ENCODE measurements around the gene MAD1L1.
"Not testable (repeated sequence)": the region's sequence is repeated elsewhere in the genome, so short reads cannot be mapped to it uniquely, and the experiment has no call there.

Gene MAD1L1

DNA sequence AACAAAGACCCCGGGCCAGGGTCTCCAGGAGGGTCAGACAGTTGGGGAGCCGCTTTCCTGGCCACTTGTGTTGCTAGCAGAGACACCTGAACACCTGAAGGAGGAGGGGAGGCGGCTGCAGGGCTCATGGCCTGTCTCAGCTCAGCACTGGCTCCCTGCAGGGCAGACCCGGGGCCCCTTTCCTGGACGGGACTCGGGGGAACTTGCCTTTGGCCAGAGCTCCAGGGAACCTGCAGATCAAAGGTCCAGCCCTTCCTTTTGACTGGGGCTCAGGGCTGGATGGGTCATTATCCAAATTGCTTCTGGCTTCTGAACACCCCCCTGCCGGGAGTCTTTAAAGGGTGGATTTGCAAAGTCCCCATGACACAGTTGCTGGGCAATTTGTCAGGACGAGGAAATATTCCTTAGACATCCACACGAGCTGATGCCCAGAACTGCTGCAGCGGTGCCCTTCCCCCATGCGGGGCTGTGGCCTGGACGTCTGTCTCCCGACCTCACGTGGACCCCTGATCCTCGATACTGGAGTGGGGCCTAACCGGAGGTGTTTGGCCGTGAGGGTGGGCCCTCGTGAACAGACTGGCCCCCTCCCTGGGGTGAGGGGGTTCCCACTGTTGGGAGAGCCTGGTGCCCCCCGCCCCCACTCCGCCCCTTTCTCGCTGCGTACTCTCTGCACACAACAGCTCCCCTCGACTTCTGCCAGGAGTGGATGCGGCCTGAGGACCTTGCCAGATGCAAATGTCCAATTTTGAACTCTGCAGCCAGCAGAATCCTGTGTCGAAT lies 368.4 kb downstream of the MAD1L1 start:
- DNase-seq: no peak

DNA sequence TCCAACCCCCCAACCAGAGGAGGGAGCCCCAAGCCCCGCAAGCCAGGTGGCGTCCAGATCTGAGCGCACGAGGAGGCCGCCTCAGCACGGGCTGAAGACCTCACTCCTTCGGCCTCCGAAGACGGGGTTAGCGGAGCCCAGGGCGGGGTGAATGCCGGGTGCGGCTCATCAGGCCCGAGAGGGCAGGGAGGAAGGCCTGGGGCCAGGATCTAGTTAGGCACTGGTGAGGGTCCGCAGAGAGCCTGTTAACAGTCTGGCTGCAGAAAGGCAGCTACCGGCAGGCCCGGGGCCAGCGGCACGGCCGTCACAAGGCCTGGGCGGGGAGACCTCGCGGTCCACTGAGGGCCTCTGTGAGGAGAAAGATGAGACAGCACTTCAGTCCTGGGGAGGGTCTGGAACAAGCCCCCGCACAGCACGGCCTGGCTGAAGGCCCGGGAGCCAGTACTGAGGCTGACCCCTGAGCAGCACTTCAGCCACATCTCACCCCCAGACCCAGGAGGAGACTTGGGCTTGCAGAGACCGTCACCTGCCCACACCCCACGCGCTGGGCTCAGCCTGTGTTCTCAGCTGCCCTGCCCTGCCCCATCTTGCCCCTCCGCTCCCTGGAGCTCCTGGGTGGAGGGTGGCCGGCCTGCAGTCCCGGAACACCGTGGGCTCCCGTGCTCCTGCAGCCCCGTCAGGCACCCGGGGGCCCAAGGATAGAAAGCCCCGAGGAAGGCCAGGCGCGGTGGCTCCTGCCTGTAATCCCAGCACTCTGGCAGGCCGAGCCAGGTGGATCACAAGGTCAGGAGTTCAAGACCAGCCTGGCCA lies 369.4 kb downstream of the MAD1L1 start:
- no peak for DNase-seq

DNA sequence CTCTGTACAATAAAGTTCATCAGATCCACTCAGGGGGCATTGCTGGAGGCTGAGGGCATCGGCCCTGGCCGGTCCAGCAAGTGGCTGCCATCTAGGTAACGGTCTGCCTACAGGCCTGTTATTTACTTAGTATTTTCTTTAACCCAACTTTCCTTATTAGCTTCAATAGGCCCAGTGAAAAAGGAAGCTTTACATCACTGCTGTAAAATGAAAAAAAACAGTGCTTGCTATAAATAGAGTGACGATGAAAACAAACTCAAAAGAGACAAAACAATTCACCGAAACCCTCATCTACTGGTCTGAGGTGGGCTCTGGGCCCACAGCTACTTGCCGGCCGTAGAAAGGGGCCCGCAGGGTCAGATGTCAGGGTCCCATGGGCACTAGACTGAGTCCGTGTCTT lies 370.2 kb downstream of the MAD1L1 start:
- DNase-seq: no peak

DNA sequence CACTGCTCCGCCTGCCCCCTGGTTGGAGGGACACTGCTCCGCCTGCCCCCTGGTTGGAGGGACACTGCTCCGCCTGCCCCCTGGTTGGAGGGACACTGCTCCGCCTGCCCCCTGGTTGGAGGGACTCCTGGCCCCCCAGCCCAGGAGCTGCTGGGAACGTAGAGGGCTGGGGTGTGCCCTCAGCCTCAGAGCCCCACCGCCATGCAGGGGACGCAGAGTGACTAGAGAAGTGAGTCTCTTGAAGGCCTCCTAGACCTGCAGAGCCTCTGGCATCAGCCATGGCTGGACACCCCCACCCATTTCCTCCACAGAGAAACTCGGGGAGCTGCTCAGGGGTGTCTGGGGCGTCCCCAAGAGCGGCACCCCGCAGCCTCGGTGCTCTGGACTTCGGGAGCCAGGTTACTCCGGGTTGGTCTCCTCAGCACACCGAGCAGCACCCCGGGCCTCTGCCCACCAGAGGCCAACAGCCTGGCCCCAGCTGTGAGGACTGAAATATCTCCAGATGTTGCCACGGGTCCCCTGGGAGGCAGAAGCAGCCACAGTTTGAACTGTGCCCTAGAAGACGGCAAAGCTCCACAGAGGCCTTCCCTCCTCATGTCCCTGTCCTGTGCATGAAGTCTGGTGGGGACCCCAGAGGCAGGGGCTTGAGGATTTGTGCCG lies 370.8 kb downstream of the MAD1L1 start:
- no peak for DNase-seq

DNA sequence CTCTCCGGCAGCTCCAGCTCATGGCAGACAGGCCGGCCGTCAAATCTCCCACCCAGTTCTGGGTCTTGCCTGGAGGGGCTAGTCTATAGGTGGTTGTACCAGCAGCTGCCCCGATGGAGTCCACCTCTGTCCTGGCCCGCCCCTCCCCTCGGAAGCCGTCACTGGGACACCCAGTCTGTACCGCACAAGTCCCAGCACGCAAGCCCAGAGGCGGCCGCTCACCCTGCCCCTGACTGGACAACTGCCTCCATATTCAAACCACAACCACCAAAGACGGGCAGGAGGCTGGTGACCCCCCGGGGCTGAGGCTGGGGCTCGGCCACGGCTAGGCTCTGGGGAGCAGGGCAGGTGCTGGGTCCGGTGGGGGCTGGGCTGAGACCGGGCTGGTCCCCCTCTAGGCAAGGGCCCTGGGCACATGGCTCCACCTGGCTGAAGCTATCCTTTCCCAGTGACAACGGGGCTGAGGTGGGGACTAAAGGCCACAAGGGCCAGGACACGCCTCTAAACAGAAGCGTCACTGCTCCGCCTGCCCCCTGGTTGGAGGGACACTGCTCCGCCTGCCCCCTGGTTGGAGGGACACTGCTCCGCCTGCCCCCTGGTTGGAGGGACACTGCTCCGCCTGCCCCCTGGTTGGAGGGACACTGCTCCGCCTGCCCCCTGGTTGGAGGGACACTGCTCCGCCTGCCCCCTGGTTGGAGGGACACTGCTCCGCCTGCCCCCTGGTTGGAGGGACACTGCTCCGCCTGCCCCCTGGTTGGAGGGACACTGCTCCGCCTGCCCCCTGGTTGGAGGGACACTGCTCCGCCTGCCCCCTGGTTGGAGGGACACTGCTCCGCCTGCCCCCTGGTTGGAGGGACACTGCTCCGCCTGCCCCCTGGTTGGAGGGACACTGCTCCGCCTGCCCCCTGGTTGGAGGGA lies 371.6 kb downstream of the MAD1L1 start:
- not testable (repeated sequence) for DNase-seq

DNA sequence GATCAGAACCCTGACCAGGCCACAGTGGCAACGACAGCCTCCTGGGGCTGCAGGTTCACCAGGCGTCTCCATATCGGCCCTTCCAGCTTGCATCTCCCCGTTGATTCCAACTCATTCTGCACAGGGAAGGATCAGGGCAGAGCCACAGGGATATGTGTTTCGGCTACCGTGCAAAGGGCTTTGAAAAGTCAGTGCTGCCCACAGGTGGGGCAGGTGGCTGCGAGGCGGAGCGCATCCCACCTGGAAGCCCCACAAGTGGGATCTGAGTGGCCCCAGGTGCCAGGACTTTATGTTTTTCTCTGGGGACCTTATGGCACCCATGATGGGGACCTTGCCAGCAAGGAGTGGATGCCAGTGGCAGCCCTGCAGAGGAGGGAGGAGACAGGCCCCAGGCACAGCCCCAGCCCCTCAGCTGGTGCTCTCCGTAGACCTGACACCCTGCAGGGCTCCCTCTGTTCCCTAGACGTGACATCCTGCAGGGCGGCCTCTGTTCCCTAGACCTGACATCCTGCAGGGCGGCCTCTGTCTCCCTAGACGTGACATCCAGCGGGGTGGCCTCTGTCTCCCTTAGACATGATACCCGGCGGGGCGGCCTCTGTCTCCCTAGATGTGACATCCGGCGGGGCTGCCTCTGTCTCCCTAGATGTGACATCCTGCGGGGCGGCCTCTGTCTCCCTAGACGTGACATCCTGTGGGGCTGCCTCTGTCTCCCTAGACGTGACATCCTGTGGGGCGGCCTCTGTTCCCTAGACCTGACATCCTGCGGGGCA lies 373.3 kb downstream of the MAD1L1 start:
- no peak for DNase-seq

DNA sequence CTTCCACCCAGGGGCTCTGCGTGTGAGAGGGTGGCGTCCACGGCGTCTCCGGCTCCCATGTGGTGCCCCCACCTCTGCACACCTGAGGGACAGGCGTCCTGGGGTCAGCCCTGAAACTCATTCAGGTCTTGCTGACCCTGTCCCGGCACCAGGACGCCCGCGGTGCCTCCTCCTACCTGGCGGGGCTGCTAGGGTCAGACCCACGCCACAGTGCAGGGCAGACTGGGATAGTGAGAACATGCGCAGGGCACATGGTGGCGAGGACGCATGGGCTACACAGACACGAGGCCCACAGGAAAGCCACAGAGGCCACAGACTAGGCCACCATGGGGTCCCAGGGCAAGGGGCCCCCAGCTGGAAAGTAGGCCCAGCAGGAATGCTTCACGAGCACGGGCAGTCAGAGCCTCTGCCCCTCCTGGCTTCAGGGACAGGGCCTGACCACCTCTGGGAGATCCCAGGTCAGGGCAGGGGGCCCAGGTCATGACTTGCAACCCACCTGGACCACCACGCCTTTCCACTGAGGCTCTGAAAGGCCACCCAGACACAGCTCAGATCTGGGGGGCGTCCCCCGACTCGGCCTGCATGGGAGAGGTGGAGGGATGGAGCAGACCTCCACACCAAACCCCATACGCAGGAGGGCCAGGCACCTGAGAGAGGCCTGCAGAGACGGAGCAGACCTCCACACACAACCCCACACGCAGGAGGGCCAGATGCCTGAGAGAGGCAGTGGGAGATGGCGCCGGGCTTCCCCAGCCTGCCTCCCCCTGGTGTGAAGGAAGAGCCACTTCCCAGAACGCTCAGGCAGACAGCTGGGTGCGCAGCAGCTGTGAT lies 374.1 kb downstream of the MAD1L1 start:
- DNase-seq: no peak

DNA sequence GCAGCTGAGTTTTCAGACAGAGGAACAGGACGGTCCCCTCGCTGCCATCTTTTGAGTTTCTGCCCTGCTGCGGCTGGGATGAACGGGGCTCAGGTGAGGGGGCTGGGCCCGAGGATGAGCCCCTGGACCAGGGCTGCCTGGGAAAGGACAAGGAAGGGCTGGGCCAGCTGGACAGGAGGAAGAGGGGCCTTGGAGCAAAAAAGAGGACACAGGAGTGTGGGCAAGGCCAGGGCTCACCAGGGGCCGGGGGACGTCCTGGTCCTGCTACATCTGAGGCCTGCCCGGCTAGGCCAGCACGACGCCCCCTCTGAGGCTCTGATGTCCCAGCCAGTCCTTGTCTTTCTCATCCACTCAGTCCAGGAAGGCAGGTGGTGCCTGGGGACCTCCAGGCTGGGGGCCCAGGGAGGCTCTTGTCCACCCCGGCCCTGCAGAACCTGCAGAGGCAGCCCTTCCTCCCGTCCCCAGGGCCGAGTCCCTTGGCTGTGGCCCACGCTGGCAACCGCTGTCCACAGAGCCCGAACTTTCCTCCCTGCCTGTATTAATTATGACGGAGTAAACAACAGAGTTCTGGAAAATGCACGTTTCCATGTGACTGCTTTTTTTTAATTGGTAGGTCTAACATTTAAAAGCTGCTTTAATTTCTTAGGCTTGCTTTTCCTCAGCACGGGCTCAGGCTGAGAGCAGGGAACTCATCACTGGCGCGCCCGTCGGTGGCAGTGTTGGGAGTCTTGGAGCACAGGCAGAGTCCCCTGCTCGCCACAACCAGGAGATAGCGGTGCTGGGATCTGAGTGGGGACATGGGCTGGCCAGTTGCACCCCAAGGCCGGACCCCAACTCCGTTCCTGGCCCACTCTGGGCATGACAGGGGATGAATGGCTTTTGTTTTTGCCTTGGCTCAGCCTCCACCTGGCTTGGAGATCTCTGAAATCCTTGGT lies 375.0 kb downstream of the MAD1L1 start:
- no peak for DNase-seq

DNA sequence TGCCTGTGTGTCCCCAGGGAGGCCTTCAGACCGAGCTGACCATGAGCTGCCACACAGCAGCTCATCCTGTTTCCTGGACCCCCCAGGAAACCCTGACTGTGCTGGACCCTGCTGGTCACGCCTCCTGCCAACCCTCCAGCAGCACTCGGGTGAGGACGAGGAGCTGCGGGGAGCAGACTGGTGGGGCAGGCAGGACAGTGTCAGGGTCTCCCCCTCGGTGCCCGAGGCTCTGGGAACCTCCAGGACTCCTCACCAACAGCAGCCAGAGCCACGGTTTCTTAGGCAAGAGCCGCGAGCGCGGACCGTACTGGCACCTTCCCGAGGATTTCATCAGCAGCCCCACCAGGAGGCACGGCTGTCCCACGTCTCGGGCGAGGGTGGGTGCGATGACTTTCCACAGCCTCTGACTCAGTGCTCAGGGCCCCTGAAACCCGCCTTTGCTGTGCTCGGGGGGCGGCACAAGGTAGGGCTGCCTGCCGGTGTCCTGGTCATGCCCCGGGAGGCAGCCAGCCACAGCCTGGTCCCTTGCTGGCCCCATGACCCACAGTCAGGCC lies 375.8 kb downstream of the MAD1L1 start:
- DNase-seq: no peak

DNA sequence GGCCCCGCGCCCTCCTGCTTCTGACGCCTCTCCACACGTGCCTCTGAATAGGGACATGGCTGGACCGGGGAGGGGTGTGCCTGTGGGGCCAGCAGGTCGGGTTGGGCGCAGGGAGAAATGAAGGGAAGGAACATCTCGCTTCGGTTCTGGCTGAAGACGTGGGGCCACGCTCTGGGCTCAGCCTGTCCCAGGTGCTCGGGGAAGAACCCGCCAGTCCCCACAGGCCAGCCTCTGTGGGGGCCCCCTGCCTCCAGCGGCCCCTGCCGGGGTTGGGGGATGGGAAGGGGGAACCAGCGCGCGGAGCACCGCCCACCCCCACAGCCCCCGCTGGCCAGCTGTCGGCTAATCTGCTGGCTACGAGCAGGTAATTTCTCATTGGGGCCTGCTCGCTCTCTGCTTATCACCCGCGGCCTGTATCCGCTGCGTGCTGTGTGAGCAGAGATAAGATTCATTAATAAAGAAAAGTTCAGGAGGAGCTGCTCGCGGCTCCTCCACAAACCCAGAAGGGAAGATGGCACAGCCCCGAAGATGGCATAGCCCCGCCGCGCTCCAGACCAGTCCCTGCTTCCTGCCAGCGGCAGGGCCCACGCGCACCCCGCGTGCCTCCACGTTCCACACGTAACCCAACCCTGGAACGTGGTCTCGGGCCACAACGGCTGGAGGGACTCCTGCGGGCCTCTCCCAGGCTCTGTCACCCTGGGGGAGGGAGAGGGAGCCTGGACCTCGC lies 376.4 kb downstream of the MAD1L1 start:
- no peak for DNase-seq

DNA sequence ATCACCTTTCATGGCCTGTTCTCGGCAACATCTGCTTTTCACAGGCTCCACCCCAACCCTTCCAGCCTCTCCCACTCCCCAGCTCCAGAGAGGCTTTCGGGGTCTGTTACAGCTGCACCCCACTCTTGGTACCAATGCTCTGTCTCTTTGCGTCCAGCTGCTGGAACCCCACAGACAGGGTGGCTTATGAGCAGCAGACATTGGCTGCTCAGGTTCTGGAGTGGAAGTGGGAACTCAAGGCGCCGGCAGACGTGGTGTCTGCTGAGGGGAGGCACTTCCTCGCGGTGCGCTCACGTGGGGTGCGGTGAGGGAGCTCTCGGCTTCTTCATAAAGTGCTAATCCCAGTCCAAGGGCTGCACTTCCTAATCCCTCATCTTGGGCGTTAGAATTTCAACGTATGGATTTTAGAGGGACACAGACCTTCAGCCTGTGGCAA lies 377.0 kb downstream of the MAD1L1 start:
- DNase-seq: no peak

DNA sequence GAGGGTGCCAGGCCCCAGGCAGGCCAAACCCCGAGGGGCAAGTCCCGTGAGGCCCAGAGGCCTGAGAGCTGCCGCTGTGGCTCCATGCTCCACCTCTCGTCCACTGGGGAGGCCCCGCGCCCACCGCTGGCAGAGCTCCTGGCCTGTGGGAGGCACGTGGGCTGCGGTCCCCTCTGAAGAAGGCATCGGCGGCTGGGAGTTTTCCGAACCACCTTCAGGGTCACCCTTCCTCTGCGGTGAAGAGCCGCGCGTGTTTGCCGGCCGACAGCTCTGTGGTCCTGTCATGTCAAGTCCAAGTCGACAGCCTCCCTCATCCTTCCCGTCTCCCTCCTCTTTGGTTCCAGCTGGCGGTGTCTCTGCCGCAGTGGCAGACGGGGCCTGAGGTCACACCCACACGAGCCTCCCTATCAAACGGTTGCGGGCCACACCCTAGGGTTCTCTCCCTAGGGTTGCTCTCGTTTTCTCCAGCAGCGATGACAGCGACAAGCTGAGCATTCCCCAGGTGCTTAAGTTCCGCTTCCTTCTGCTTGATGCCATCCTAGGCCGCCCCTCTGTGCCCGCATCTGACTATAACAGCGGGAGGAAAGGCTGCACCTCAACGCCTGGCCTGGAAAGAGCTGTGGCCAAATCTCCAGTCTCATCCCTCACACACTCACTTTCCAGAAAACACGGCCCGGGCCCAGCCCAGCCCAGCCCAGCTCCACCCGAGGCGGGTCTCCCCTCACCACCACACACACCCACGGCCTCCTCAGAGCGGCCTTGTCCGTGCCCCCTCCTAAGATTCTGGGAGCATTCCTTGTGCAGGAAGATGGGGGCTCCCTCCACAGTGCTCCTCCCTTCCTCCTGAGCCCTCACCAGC lies 377.6 kb downstream of the MAD1L1 start:
- DNase-seq: no peak

DNA sequence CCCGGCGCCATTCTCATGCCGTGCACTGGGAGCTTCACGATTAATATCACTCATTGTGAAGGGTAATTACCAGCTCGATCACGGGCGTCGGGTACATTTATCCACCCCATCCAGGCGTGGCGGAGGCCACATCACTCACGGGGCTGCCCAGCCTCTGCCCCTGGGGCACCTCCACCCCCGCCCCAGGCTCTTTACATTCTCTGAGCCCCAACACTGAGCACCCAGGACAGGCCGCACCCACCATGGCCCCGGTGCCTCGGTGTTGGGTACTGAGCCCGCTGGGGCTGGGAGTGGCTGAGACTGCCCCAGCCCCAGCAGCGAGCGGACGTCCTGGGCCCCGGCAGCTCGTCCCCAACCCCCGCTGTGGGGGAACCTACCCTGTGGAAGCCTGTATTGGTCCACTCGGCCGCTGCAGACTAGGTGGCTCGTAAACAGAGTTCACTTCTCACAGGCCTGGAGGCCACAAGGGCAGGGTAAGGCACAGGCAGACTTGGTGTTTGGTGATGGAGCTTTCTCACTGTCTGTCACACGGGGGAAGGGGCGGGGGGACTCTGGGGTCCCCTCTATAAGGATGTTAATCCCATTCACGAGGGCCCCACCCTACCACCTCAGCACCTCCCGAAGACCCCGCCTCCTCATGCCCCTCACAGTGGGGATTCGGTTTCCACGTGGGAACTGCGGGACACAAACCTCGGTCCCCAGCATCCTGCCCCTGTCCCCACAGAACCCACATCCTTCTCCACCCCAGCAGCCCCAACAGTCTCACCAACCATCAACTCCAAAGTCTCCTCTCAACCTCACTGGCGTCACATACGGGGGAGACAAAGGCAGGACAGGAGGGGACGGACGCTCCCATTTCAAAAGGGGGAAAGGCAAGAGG lies 378.5 kb downstream of the MAD1L1 start:
- DNase-seq: no peak

DNA sequence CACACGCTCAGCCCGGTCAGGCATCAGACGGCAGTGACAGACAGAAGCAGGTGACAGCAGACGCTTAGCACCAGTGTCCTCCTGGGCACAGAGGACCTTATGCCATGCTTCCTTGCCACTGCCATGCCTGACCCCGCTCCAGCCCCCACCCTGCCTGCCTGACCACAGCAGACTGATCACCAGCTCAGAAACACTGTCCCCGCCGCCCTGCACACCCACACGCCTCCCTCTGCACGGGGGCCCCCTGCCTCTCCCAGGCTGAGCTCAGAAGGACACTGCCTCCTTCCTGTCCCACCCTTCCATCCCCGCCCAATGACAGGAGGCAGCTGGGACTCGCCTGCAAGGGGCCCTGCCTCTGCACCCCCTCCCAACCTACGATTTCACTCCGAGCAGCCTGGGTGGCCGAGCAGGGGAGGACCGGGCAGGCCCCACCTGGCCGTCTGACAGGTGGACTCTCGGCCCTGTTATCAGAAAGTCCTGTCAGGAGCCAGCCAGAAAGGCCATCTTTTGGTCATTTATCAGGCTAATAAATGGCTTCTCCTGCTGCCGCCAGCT lies 379.2 kb downstream of the MAD1L1 start:
- peak; percentile 8 for DNase-seq

DNA sequence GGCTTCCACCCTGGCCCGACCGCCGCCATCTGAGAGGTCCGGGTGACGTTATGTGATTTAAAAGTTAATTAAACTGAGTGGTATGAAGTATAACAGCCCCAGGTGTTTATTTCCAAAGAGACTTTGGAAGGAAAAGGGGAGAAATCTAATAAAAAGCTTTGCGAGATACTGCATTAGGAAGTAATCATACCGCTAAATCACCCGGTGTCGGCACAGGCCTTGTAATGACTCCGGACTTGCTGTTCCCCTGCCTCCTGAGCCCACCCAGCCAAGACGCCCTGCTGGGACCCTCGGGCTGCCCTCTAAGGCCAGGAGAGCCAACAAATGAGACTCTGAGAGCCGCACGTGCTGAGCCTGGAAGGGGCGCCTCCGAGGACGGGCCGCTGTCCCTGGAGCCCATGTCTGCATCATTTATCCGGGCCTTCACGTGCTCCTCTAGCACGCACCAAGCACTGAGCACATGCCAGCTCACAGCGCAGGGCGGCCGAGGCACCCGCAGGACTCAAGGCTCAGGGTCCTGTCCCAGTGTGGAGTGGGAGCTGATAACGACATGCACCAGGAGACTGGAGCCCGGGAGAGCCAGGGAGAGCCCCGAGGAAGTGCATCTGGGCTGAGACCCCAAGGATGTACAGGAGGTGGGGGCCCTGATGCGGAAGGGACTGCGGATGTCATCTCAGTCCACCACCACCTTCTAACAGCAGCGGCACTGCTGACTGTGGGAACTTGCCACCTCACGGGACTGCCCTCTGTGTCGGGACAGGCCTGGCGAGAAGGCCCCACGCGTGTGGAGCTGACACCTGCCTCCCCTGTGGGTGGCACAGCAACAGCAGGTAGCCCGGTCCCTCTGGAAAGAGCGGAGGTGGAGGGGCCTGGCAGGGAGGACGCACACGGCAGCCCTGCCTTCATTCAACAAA lies 380.0 kb downstream of the MAD1L1 start:
- no peak for DNase-seq

All from NCI-H510A treated with DMSO at 0.1 percent for 48 hours (cell line).